HEK293 (cell line): Measurements from ENCODE around the gene AADACL3.

Experiments
- CTCF ChIA-PET: fragments of 350-600 bp; formaldehyde crosslinking; extraction: SDS; loops from one replicate; lab custom pipeline; 2021; ENCODE audit warnings: antibody characterized with exemption; lab: Yijun Ruan, JAX
- POLR2A ChIA-PET: fragments of 300-600 bp; formaldehyde crosslinking; extraction: SDS; loops from one replicate; lab custom pipeline; 2020; ENCODE audit warnings: antibody characterized with exemption, inconsistent platforms; lab: Yijun Ruan, JAX
- H3K27ac ChIP-seq: fragments of 200-500 bp; sonication (Bioruptor generic); 2 replicates; pipeline ENCODE4 v1.5.1; 2014; ENCODE audit warnings: low read depth, low read length, control low read depth, inconsistent platforms; ENCODE audit errors: extremely low read depth
- H3K36me3 ChIP-seq, 2 experiments: fragments of 200-500 bp in 1 of 2; sonication (Bioruptor generic) in 1 of 2; 1 replicate in 1 of 2; 2 replicates in 1 of 2; pipeline ENCODE4 v1.5.1; 2014 to 2017; ENCODE audit warnings: inconsistent platforms in 2 of 2, low read length in 2 of 2; ENCODE audit not compliant: control insufficient read depth in 2 of 2, insufficient read depth in 1 of 2
- H3K4me1 ChIP-seq: fragments of 200-500 bp; sonication (Bioruptor generic); 2 replicates; pipeline ENCODE4 v1.5.1; 2014; ENCODE audit warnings: mild to moderate bottlenecking, low read length, inconsistent platforms; ENCODE audit not compliant: control insufficient read depth, insufficient read depth
- H3K4me3 ChIP-seq: 2 replicates; pipeline ENCODE4 v1.5.1; 2011; ENCODE audit warnings: low read depth, mild to moderate bottlenecking, control low read depth, low read length, moderate library complexity
- H3K9me3 ChIP-seq: fragments of 200-500 bp; sonication (Bioruptor generic); 2 replicates; pipeline ENCODE4 v1.5.1; 2014; ENCODE audit warnings: low read depth, low read length, inconsistent platforms; ENCODE audit not compliant: control insufficient read depth, insufficient read depth
- BCL6B ChIP-seq: fragments of 450-650 bp; formaldehyde crosslinking; IDR thresholded peaks from 2 replicates; pipeline ENCODE4 v1.5.1; 2017; ENCODE audit warnings: missing biosample characterization, missing genetic modification characterization
- ELK4 ChIP-seq: IDR thresholded peaks from 2 replicates; pipeline ENCODE4 v1.6.1; 2011; ENCODE audit warnings: mild to moderate bottlenecking, low read depth, low read length, borderline replicate concordance
- KLF17 ChIP-seq: fragments of 450-650 bp; formaldehyde crosslinking; IDR thresholded peaks from 2 replicates; pipeline ENCODE4 v1.5.1; 2016; ENCODE audit warnings: missing biosample characterization, missing genetic modification characterization
- MEIS1 ChIP-seq: sonication (generic); formaldehyde crosslinking; IDR thresholded peaks from 2 replicates; pipeline ENCODE4 v1.8.1; 2022; ENCODE audit warnings: missing genetic modification reagents, mild to moderate bottlenecking, borderline replicate concordance
- SALL2 ChIP-seq: fragments of 450-650 bp; formaldehyde crosslinking; IDR thresholded peaks from 2 replicates; pipeline ENCODE4 v1.5.0; 2017; ENCODE audit warnings: missing biosample characterization, mild to moderate bottlenecking, missing genetic modification characterization, borderline replicate concordance
- TRIM28 ChIP-seq: IDR thresholded peaks from 2 replicates; pipeline ENCODE4 v1.6.1; 2011; ENCODE audit warnings: low read length, control low read depth, borderline replicate concordance
- ZBTB17 ChIP-seq: fragments of 450-650 bp; formaldehyde crosslinking; IDR thresholded peaks from 2 replicates; pipeline ENCODE4 v1.5.1; 2016; ENCODE audit warnings: missing biosample characterization, missing genetic modification characterization
- ZBTB49 ChIP-seq: fragments of 450-650 bp; formaldehyde crosslinking; IDR thresholded peaks from 2 replicates; pipeline ENCODE4 v1.5.1; 2016; ENCODE audit warnings: missing biosample characterization, missing genetic modification characterization, low read depth
- ZBTB7A ChIP-seq: fragments of 450-650 bp; formaldehyde crosslinking; IDR thresholded peaks from 2 replicates; pipeline ENCODE4 v1.5.1; 2016; ENCODE audit warnings: low read depth, missing biosample characterization, missing genetic modification characterization
- ZFHX2 ChIP-seq: fragments of 450-650 bp; formaldehyde crosslinking; conservative IDR thresholded peaks from 2 replicates; pipeline ENCODE4 v1.5.1; 2016; ENCODE audit warnings: missing biosample characterization, missing genetic modification characterization
- ZFP37 ChIP-seq: fragments of 450-650 bp; formaldehyde crosslinking; IDR thresholded peaks from 2 replicates; pipeline ENCODE4 v1.5.1; 2016; ENCODE audit warnings: missing biosample characterization, missing genetic modification characterization
- ZIC2 ChIP-seq: fragments of 450-650 bp; formaldehyde crosslinking; IDR thresholded peaks from 2 replicates; pipeline ENCODE4 v1.5.1; 2016; ENCODE audit warnings: missing biosample characterization, missing genetic modification characterization
- ZNF138 ChIP-seq: fragments of 450-650 bp; formaldehyde crosslinking; IDR thresholded peaks from 2 replicates; pipeline ENCODE4 v1.5.1; 2016; ENCODE audit warnings: missing biosample characterization, missing genetic modification characterization, borderline replicate concordance
- ZNF341 ChIP-seq: fragments of 450-650 bp; formaldehyde crosslinking; IDR thresholded peaks from 2 replicates; pipeline ENCODE4; 2016; ENCODE audit warnings: low read depth, missing biosample characterization, missing genetic modification characterization
- ZNF48 ChIP-seq: fragments of 450-650 bp; formaldehyde crosslinking; IDR thresholded peaks from 2 replicates; pipeline ENCODE4 v1.5.1; 2016; ENCODE audit warnings: missing biosample characterization, missing genetic modification characterization
- ZNF514 ChIP-seq: fragments of 450-650 bp; formaldehyde crosslinking; IDR thresholded peaks from 2 replicates; pipeline ENCODE4 v1.5.1; 2016; ENCODE audit warnings: missing biosample characterization, missing genetic modification characterization
- ZNF521 ChIP-seq: fragments of 450-650 bp; formaldehyde crosslinking; IDR thresholded peaks from 2 replicates; pipeline ENCODE4 v1.5.1; 2017; ENCODE audit warnings: missing biosample characterization, mild to moderate bottlenecking, missing genetic modification characterization
- ZNF549 ChIP-seq: fragments of 450-650 bp; IDR thresholded peaks from 2 replicates; pipeline ENCODE4 v1.5.1; 2018; ENCODE audit warnings: missing biosample characterization, missing genetic modification characterization, mild to moderate bottlenecking, inconsistent platforms, moderate library complexity
- ZNF560 ChIP-seq: fragments of 450-650 bp; formaldehyde crosslinking; IDR thresholded peaks from 2 replicates; pipeline ENCODE4 v1.5.1; 2017; ENCODE audit warnings: missing biosample characterization, missing genetic modification characterization, borderline replicate concordance
- ZNF621 ChIP-seq: fragments of 450-650 bp; formaldehyde crosslinking; IDR thresholded peaks from 2 replicates; pipeline ENCODE4 v1.5.1; 2017; ENCODE audit warnings: missing biosample characterization, missing genetic modification characterization
- ZNF623 ChIP-seq: fragments of 450-650 bp; formaldehyde crosslinking; IDR thresholded peaks from 2 replicates; pipeline ENCODE4 v1.5.1; 2016; ENCODE audit warnings: missing biosample characterization, missing genetic modification characterization
- ZNF645 ChIP-seq: fragments of 450-650 bp; formaldehyde crosslinking; IDR thresholded peaks from 2 replicates; pipeline ENCODE4; 2016; ENCODE audit warnings: missing biosample characterization, missing genetic modification characterization
- ZNF677 ChIP-seq: fragments of 450-650 bp; IDR thresholded peaks from 2 replicates; pipeline ENCODE4 v1.5.0; 2018; ENCODE audit warnings: missing biosample characterization, mild to moderate bottlenecking, missing genetic modification characterization, moderate library complexity
- ZNF701 ChIP-seq: fragments of 450-650 bp; formaldehyde crosslinking; IDR thresholded peaks from 2 replicates; pipeline ENCODE4 v1.5.1; 2016; ENCODE audit warnings: missing biosample characterization, missing genetic modification characterization
- ZNF747 ChIP-seq: fragments of 450-650 bp; formaldehyde crosslinking; IDR thresholded peaks from 2 replicates; pipeline ENCODE4 v1.5.1; 2016; ENCODE audit warnings: missing biosample characterization, missing genetic modification characterization
- ZNF791 ChIP-seq: fragments of 450-650 bp; formaldehyde crosslinking; IDR thresholded peaks from 2 replicates; pipeline ENCODE4 v1.5.1; 2016; ENCODE audit warnings: missing biosample characterization, missing genetic modification characterization
- ZNF792 ChIP-seq: fragments of 450-650 bp; formaldehyde crosslinking; IDR thresholded peaks from 2 replicates; pipeline ENCODE4 v1.5.1; 2016; ENCODE audit warnings: missing biosample characterization, missing genetic modification characterization
- ZNF830 ChIP-seq: fragments of 450-650 bp; IDR thresholded peaks from 2 replicates; pipeline ENCODE4 v1.5.0; 2018; ENCODE audit warnings: missing biosample characterization, missing genetic modification characterization, low read depth, mild to moderate bottlenecking, moderate library complexity

AADACL3 gene

GRCh38 chr1:12690156-12690555, 25.8 kb upstream of the AADACL3 start (continued):
- TF ChIP-seq ZNF521 (no peak), ZNF791 (tag by site-specific recombination) (no peak), ZNF830 (tag by site-specific recombination) (no peak)

GRCh38 chr1:12692967-12693782, 22.7 kb upstream of the AADACL3 start:
- Histone ChIP-seq H3K9me3 (no peaks in the 10 kb centered on the region), H3K4me3 (no peak overlapping the region), H3K36me3 (no peaks in the 10 kb centered on the region), H3K27ac (no peak overlapping the region), H3K4me1 (no peaks in the 10 kb centered on the region)
- ChIA-PET POLR2A (no interaction called here), CTCF (no interaction called here)
- no peak for TF ChIP-seq ZBTB7A (tag by site-specific recombination)
- TF ChIP-seq ZFP37 (tag by site-specific recombination) = no peak
- no peak for TF ChIP-seq KLF17 (tag by site-specific recombination)
- no peak for TF ChIP-seq ZNF701 (tag by site-specific recombination)
- no peak for TF ChIP-seq MEIS1 (CRISPR knock-in tag)
- no peak for TF ChIP-seq ELK4
- no peak for TF ChIP-seq ZNF645 (tag by site-specific recombination)
- no peak for TF ChIP-seq ZNF549 (tag by site-specific recombination)
- no peak for TF ChIP-seq ZBTB17 (tag by site-specific recombination)
- no peak for TF ChIP-seq ZNF341 (tag by site-specific recombination)
- no peak for TF ChIP-seq ZNF623 (tag by site-specific recombination)
- no peak for TF ChIP-seq ZBTB49 (tag by site-specific recombination)
- TF ChIP-seq ZNF560 (tag by site-specific recombination) = no peak
- no peak for TF ChIP-seq ZFHX2
- TF ChIP-seq ZNF514 = no peak

GRCh38 chr1:12696658-12697057, 19.3 kb upstream of the AADACL3 start:
- Histone ChIP-seq H3K36me3 (no peaks in the 10 kb centered on the region), H3K27ac (no peak overlapping the region), H3K9me3 (no peaks in the 10 kb centered on the region), H3K4me3 (no peak overlapping the region), H3K4me1 (no peaks in the 10 kb centered on the region)
- POLR2A ChIA-PET = no interaction called here
- CTCF ChIA-PET = no interaction called here
- TF ChIP-seq ZNF792 (no peak), ZIC2 (tag by site-specific recombination) (no peak), ZNF48 (tag by site-specific recombination) (no peak), TRIM28 (no peak), BCL6B (tag by site-specific recombination) (no peak), ZNF677 (tag by site-specific recombination) (no peak), MEIS1 (CRISPR knock-in tag) (no peak), ZNF701 (tag by site-specific recombination) (no peak), ZNF747 (tag by site-specific recombination) (no peak), ZNF138 (tag by site-specific recombination) (no peak), ZNF621 (tag by site-specific recombination) (no peak), SALL2 (tag by site-specific recombination) (no peak)
